Testis (tissue), 2 donors: ENCODE data around the gene SIGLEC9.

ENCODE experiments used
- CTCF ChIP-seq, 3 experiments: fragments of 450-650 bp in 2 of 3; fragments of 200-600 bp in 1 of 3; sonication (generic) in 1 of 3; IDR thresholded peaks; one replicate each; pipeline ENCODE4 v1.5.1; 2016 to 2019; ENCODE audit warnings: antibody characterized with exemption in 3 of 3, mild to moderate bottlenecking in 2 of 3, moderate library complexity in 1 of 3
- POLR2A ChIP-seq: fragments of 450-650 bp; IDR thresholded peaks from one replicate; pipeline ENCODE4 v1.6.1; 2017; ENCODE audit warnings: antibody characterized with exemption, mild to moderate bottlenecking, moderate library complexity

GRCh38 chr19:51086153-51086850 lies 38.4 kb upstream of the SIGLEC9 start:
- TF ChIP-seq POLR2A (no peak), CTCF (IDR thresholded peaks at IDR 0.05) (no peak)
